Fibroblast of lung (primary cell): ENCODE results near the gene LCN1.
"Not testable (repeated sequence)": the region's sequence is repeated elsewhere in the genome, so short reads cannot be mapped to it uniquely, and the experiment has no call there.

ENCODE experiments used
- EZH2 ChIP-seq: IDR thresholded peaks from 2 replicates; pipeline ENCODE4 v1.5.1; 2012; ENCODE audit warnings: low read length, control low read depth, mild to moderate bottlenecking; ENCODE audit errors: missing control alignments
- TF ChIP-seq, protein P1 (sequence below), 2 donors: IDR thresholded peaks in 1 of 2; conservative IDR thresholded peaks in 1 of 2; 1 replicate in 1 of 2; 2 replicates in 1 of 2; pipeline ENCODE4 v1.5.1; 2011 to 2012; ENCODE audit warnings: low read length in 2 of 2, control low read depth in 1 of 2, inconsistent platforms in 1 of 2, low read depth in 1 of 2, mild to moderate bottlenecking in 1 of 2

DNA sequence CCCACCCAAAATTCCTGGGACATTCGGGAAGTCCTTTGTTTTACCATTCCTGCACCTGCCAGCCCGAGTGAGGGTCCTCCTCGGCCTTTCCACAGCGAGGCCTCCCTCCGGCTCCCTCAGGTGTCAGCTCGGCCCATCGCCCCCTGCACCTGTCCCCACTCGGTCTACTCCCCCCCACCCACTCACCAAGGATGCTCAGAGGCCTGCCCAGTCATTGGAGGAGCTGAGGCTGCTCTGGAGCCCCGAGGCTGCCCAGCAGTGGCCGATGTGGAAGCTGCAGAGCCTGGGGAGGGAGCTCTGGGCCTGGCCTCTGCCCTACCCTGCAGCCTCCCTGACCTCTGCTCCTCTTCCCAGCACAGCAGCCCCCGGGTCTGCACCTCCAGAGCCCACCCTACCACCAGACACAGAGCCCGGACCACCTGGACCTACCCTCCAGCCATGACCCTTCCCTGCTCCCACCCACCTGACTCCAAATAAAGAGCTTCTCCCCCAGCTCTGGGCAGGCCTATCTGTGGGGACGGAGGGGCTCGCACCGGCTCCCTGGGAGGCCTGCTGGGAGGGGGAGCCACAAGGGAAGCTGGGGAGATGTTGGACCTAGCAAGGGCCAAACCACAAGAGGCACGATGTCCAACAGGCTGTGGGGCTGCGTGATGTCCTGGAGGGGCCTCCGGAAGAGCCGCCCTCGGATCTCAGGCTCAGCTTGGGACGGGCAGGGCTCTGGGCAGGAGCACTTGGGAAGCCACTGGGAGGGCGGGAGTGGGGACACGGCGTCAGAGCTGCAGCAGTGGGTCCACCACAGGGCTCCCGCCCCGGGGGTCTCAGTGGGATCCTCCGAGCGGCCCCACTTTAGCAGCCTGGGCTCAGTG is 28.5 kb downstream of the LCN1 start:
- TF ChIP-seq, protein P1, sequence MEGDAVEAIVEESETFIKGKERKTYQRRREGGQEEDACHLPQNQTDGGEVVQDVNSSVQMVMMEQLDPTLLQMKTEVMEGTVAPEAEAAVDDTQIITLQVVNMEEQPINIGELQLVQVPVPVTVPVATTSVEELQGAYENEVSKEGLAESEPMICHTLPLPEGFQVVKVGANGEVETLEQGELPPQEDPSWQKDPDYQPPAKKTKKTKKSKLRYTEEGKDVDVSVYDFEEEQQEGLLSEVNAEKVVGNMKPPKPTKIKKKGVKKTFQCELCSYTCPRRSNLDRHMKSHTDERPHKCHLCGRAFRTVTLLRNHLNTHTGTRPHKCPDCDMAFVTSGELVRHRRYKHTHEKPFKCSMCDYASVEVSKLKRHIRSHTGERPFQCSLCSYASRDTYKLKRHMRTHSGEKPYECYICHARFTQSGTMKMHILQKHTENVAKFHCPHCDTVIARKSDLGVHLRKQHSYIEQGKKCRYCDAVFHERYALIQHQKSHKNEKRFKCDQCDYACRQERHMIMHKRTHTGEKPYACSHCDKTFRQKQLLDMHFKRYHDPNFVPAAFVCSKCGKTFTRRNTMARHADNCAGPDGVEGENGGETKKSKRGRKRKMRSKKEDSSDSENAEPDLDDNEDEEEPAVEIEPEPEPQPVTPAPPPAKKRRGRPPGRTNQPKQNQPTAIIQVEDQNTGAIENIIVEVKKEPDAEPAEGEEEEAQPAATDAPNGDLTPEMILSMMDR (conservative IDR thresholded peaks at IDR 0.05 in 1 of 2, IDR thresholded peaks at IDR 0.05 in 1 of 2; ENCODE audit: low read depth in 1 of 2, low read length in 2 of 2), result not testable (repeated sequence)
- not testable (repeated sequence) for TF ChIP-seq EZH2
